Measurements from ENCODE around the gene EXOC1L. TPM values are rescaled to one million over a fixed set of nuclear protein-coding genes. Genes with fewer than 3 reads are reported as not detected.

The EXOC1L gene
- total RNA-seq, 1 donor from 2014 or later = not detected

DNA sequence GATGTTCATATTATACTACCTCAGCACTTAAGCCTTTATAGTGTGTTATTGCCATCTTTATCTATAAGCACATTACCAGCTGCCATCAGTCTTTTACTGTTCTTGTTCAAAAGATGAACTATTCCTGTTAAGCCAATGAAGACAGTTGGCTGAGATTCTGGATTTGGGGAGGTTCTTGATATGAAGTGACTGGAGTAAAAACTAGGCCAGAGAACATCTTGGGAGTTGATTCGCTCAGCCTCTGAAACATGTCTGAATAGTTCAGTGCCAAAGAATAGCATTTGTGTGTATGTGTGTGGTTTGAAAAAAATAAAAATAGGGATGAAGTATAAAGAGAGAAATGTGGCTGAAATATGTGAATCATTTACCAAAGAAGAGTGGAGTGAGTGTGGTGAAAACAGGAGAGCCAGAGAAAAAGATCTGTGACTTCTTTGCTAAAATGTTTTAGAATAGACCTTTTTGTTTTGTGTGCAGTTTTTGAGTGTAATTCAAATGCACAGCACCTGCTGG, 49.0 kb downstream of the EXOC1L start:
- no peak overlapping the region for H3K27ac Mint-ChIP-seq
- peaks cover 12% of the 10 kb centered on the region for H3K36me3 Mint-ChIP-seq
- no peak for DNase-seq (ENCODE audit: extremely low spot score, unreplicated experiment)
- TF ChIP-seq, protein P1, sequence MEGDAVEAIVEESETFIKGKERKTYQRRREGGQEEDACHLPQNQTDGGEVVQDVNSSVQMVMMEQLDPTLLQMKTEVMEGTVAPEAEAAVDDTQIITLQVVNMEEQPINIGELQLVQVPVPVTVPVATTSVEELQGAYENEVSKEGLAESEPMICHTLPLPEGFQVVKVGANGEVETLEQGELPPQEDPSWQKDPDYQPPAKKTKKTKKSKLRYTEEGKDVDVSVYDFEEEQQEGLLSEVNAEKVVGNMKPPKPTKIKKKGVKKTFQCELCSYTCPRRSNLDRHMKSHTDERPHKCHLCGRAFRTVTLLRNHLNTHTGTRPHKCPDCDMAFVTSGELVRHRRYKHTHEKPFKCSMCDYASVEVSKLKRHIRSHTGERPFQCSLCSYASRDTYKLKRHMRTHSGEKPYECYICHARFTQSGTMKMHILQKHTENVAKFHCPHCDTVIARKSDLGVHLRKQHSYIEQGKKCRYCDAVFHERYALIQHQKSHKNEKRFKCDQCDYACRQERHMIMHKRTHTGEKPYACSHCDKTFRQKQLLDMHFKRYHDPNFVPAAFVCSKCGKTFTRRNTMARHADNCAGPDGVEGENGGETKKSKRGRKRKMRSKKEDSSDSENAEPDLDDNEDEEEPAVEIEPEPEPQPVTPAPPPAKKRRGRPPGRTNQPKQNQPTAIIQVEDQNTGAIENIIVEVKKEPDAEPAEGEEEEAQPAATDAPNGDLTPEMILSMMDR (conservative IDR thresholded peaks at IDR 0.05) = no peak
- no peaks in the 10 kb centered on the region for H3K27me3 Mint-ChIP-seq
- no peak overlapping the region for H3K4me3 Mint-ChIP-seq
- H3K9me3 Mint-ChIP-seq = no peaks in the 10 kb centered on the region
- peaks cover 11% of the 10 kb centered on the region for H3K4me1 Mint-ChIP-seq (ENCODE audit: unreplicated experiment)

DNA sequence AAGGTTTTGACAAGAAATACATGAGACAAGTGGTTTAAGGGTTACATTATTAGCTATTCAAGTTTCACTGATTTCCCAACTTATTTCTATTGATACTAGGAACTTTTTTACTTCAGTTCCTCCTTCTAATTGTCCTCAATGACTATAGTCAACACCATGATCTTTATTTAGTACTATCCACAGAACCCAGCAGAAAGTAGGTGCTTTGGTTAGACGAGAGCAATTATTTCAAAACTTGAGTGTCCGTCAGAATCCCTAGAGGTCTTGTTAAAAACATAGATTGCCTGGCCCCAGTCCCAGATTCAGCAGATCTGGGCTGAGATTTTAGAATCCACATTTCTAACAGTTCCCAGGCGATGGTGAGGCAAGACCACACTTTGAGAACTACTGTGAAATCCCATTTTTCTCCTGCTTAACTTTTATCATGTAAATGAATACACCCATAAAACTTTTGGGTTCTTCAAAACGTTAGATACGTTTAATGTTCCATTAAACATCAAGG, 51.8 kb downstream of the EXOC1L start:
- no peak for DNase-seq (ENCODE audit: extremely low spot score, unreplicated experiment)
- no peaks in the 10 kb centered on the region for H3K9me3 Mint-ChIP-seq
- H3K27ac Mint-ChIP-seq = no peak overlapping the region
- H3K4me1 Mint-ChIP-seq (ENCODE audit: unreplicated experiment) = peaks cover 8% of the 10 kb centered on the region
- TF ChIP-seq, protein P1 (conservative IDR thresholded peaks at IDR 0.05) = no peak
- no peak overlapping the region for H3K4me3 Mint-ChIP-seq
- no peaks in the 10 kb centered on the region for H3K27me3 Mint-ChIP-seq
- peaks cover 12% of the 10 kb centered on the region for H3K36me3 Mint-ChIP-seq

DNA sequence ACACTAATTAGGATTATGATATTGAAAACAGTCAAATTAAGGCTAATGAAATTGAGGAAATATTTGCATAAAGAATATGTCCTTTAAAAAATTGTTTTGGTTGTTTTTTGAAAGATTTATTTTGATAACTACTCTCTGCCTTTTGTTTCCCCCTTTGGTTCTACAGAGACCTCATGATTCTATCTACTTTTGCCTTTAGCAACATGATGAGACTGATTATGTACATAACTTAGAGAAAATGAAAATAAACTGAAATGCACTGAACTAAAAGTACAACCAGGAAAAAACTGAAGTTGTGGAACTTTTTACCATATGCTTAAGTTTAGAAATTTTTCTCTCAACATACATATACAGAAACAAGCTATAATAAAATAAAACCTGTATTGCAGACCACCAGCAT, 55.2 kb downstream of the EXOC1L start:
- Mint-ChIP-seq H3K9me3 (no peaks in the 10 kb centered on the region), H3K4me1 (ENCODE audit: unreplicated experiment) (no peaks in the 10 kb centered on the region), H3K27me3 (no peaks in the 10 kb centered on the region), H3K4me3 (no peak overlapping the region), H3K27ac (no peak overlapping the region), H3K36me3 (peaks cover 19% of the 10 kb centered on the region)
- DNase-seq (ENCODE audit: extremely low spot score, unreplicated experiment) = no peak
- TF ChIP-seq, protein P1 (conservative IDR thresholded peaks at IDR 0.05) = no peak

DNA sequence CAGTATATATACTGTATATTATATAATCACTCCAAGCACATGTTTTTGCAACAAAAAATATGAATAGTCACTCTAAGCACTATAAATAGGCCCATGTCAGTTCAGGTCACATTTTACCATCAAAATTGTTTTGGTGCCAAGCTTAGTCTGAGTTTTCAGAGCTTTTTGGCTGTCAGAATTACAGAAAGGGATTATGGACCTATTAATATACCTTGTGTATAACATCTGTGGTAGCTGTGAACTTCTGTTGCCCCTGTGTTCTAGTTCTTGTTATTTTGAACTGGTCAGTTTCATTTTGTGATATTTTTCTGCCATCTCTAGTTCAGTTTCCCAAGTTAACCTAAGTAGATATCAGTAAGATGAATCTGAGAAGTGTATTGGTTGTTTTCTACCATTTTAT, 56.8 kb downstream of the EXOC1L start:
- DNase-seq (ENCODE audit: extremely low spot score, unreplicated experiment) = no peak
- Mint-ChIP-seq H3K4me1 (ENCODE audit: unreplicated experiment) (no peaks in the 10 kb centered on the region), H3K27me3 (no peaks in the 10 kb centered on the region), H3K4me3 (no peak overlapping the region), H3K36me3 (peaks cover 22% of the 10 kb centered on the region), H3K27ac (no peak overlapping the region), H3K9me3 (no peaks in the 10 kb centered on the region)
- TF ChIP-seq, protein P1 (conservative IDR thresholded peaks at IDR 0.05) = no peak

DNA sequence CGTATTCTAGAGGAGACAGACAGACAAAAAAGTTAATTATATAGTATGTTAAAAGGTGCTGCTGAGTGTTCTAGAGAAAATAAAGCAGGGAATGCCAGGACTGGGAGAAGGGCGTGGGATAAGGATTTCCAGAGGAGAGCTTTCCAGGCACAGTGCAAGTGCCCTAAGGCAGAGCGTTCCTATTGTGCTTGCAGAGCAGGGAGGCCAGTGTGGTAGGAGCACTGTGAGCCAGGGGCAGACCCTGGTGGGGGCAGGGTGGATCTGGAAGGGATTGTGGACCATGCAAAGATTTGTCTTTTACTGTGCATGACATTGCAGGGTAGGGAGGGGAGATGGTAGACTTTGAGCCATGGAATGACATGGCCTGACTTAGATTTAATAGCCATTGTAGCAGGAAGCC, 59.6 kb downstream of the EXOC1L start:
- Mint-ChIP-seq H3K36me3 (peaks cover 30% of the 10 kb centered on the region), H3K27ac (no peak overlapping the region), H3K9me3 (no peaks in the 10 kb centered on the region), H3K27me3 (no peaks in the 10 kb centered on the region), H3K4me1 (ENCODE audit: unreplicated experiment) (no peaks in the 10 kb centered on the region), H3K4me3 (no peak overlapping the region)
- TF ChIP-seq, protein P1 (conservative IDR thresholded peaks at IDR 0.05) = no peak
- DNase-seq (ENCODE audit: extremely low spot score, unreplicated experiment) = no peak
